OCI-LY1 (cell line): ENCODE measurements around the gene REC114.

Experiments
- H2AFZ ChIP-seq: fragments of 200-600 bp; sonication (generic), shearing (Covaris generic); 2 replicates; pipeline ENCODE4 v1.6.0; 2014; ENCODE audit warnings: antibody characterized with exemption, mild to moderate bottlenecking, low read length
- H3F3A ChIP-seq: fragments of 200-600 bp; sonication (generic), shearing (Covaris generic); 2 replicates; pipeline ENCODE4 v1.6.0; 2014; ENCODE audit warnings: mild to moderate bottlenecking, antibody characterized with exemption, low read length, moderate library complexity; ENCODE audit not compliant: insufficient read depth
- H3K27ac ChIP-seq: fragments of 200-600 bp; sonication (generic); 2 replicates; pipeline ENCODE4 v1.5.1; 2014; ENCODE audit warnings: low read length, mixed run types, mild to moderate bottlenecking, low read depth; ENCODE audit not compliant: poor library complexity, severe bottlenecking
- H3K27me3 ChIP-seq: fragments of 200-600 bp; sonication (generic); 2 replicates; pipeline ENCODE4 v1.6.0; 2014; ENCODE audit warnings: antibody characterized with exemption, mild to moderate bottlenecking, low read length, moderate library complexity; ENCODE audit not compliant: insufficient read depth
- H3K36me3 ChIP-seq: fragments of 200-600 bp; sonication (generic); 2 replicates; pipeline ENCODE4 v1.6.1; 2014; ENCODE audit warnings: mild to moderate bottlenecking, antibody characterized with exemption, low read length, moderate library complexity, mixed read lengths; ENCODE audit not compliant: insufficient read depth
- H3K4me1 ChIP-seq: fragments of 200-600 bp; sonication (generic); 2 replicates; pipeline ENCODE4 v1.5.1; 2014; ENCODE audit warnings: mild to moderate bottlenecking, low read length, moderate library complexity; ENCODE audit not compliant: insufficient read depth, severe bottlenecking
- H3K4me2 ChIP-seq: fragments of 200-600 bp; sonication (generic), shearing (Covaris generic); 2 replicates; pipeline ENCODE4 v1.6.1; 2014; ENCODE audit warnings: low read length
- H3K4me3 ChIP-seq: fragments of 200-600 bp; sonication (generic); 2 replicates; pipeline ENCODE4 v1.5.1; 2014; ENCODE audit warnings: low read length, low read depth, mild to moderate bottlenecking, mixed read lengths; ENCODE audit not compliant: poor library complexity, severe bottlenecking
- H3K79me2 ChIP-seq: fragments of 200-600 bp; shearing (Covaris generic); 2 replicates; pipeline ENCODE4 v1.6.1; 2016; ENCODE audit warnings: mixed run types, low read length, mixed read lengths; ENCODE audit not compliant: insufficient read depth
- H3K9ac ChIP-seq: fragments of 200-600 bp; sonication (generic), shearing (Covaris generic); 2 replicates; pipeline ENCODE4 v1.6.1; 2014; ENCODE audit warnings: mild to moderate bottlenecking, low read length, mixed read lengths
- H3K9me2 ChIP-seq: fragments of 200-600 bp; sonication (generic), shearing (Covaris generic); 2 replicates; pipeline ENCODE4 v1.6.1; 2014; ENCODE audit warnings: low read depth, mild to moderate bottlenecking, low read length, mixed read lengths
- H3K9me3 ChIP-seq: fragments of 200-600 bp; shearing (Covaris generic); 2 replicates; pipeline ENCODE4 v1.6.1; 2014; ENCODE audit warnings: low read length, mixed read lengths
- H4K20me1 ChIP-seq: fragments of 200-600 bp; sonication (generic), shearing (Covaris generic); 2 replicates; pipeline ENCODE4 v1.6.0; 2016; ENCODE audit warnings: mild to moderate bottlenecking, low read length; ENCODE audit not compliant: insufficient read depth
- CTCF ChIP-seq: fragments of 200-600 bp; sonication (generic), shearing (Covaris generic); IDR thresholded peaks from 2 replicates; pipeline ENCODE4 v1.5.1; 2017; ENCODE audit warnings: mild to moderate bottlenecking, antibody characterized with exemption, low read length, moderate library complexity, mixed read lengths
- EZH2 ChIP-seq: fragments of 200-600 bp; sonication (generic), shearing (Covaris generic); IDR thresholded peaks from 2 replicates; pipeline ENCODE4 v1.8.0; 2017; ENCODE audit warnings: borderline replicate concordance, mixed run types, mild to moderate bottlenecking, antibody characterized with exemption, low read length, moderate library complexity, mixed read lengths

Gene REC114

GRCh38 chr15:73403171-73403570 lies 39.8 kb upstream of the REC114 start:
- TF ChIP-seq EZH2 (no peak), CTCF (no peak)
- Histone ChIP-seq H3K36me3 (no peaks in the 10 kb centered on the region), H3K79me2 (no peaks in the 10 kb centered on the region), H3K27me3 (no peaks in the 10 kb centered on the region), H4K20me1 (no peaks in the 10 kb centered on the region), H3K9me3 (no peaks in the 10 kb centered on the region), H3F3A (no peaks in the 10 kb centered on the region), H3K4me3 (no peak overlapping the region), H3K27ac (no peak overlapping the region), H3K4me1 (no peaks in the 10 kb centered on the region), H2AFZ (no peak overlapping the region), H3K9ac (no peak overlapping the region), H3K9me2 (no peaks in the 10 kb centered on the region), H3K4me2 (no peak overlapping the region)

GRCh38 chr15:73414876-73415275 lies 28.1 kb upstream of the REC114 start:
- Histone ChIP-seq H3K4me3 (no peak overlapping the region), H2AFZ (no peak overlapping the region), H4K20me1 (no peaks in the 10 kb centered on the region), H3K9ac (no peak overlapping the region), H3K27ac (no peak overlapping the region), H3K27me3 (no peaks in the 10 kb centered on the region), H3F3A (no peaks in the 10 kb centered on the region), H3K9me3 (no peaks in the 10 kb centered on the region), H3K4me2 (no peak overlapping the region), H3K4me1 (no peaks in the 10 kb centered on the region), H3K9me2 (no peaks in the 10 kb centered on the region), H3K36me3 (no peaks in the 10 kb centered on the region), H3K79me2 (no peaks in the 10 kb centered on the region)
- TF ChIP-seq CTCF (no peak), EZH2 (no peak)

- Histone ChIP-seq H3K79me2 (no peaks in the 10 kb centered on the region), H3K9me2 (no peaks in the 10 kb centered on the region), H3K4me1 (no peaks in the 10 kb centered on the region), H3K36me3 (no peaks in the 10 kb centered on the region), H3K9ac (no peak overlapping the region), H3K27me3 (no peaks in the 10 kb centered on the region), H3F3A (no peaks in the 10 kb centered on the region), H3K27ac (no peak overlapping the region), H3K4me3 (no peak overlapping the region), H3K9me3 (no peaks in the 10 kb centered on the region), H2AFZ (no peak overlapping the region), H3K4me2 (no peak overlapping the region), H4K20me1 (no peaks in the 10 kb centered on the region)
- TF ChIP-seq CTCF: no peak
- no peak for TF ChIP-seq EZH2
Observed at GRCh38 chr15:73424506-73424905, 18.5 kb upstream of the REC114 start.
